ENCODE results near the gene FBXL17. TPM values are rescaled to one million over a fixed set of nuclear protein-coding genes. Genes with fewer than 3 reads are reported as not detected.

Gene FBXL17
- total and polyA plus RNA-seq, 2 of the 13 experiments (the other 11 are each of a cell fraction or from before 2014, with no cell fraction given), result 3.0 to 7.9 TPM

GRCh38 chr5:107863125-107863524 is 518.8 kb downstream of the FBXL17 start:
- Histone ChIP-seq H3K4me1 (ENCODE audit: insufficient read depth, low read length) (no peaks in the 10 kb centered on the region), H3K9me3 (ENCODE audit: low read length) (no peaks in the 10 kb centered on the region), H3K27ac (ENCODE audit: extremely low read length, insufficient read depth, low read length) (no peak overlapping the region), H3K27me3 (ENCODE audit: control insufficient read depth in 1 of 2, insufficient read depth in 2 of 2, low read length in 2 of 2) (no peaks in the 10 kb centered on the region), H3K4me3 (replicated peaks in 1 of 3; ENCODE audit: insufficient read depth in 1 of 3, low read depth in 2 of 3, low read length in 3 of 3) (no peak overlapping the region), H3K36me3 (replicated peaks in 1 of 2; ENCODE audit: control insufficient read depth in 1 of 2, insufficient read depth in 2 of 2, low read length in 2 of 2) (no peaks in the 10 kb centered on the region), H2AFZ (ENCODE audit: low read length) (no peak overlapping the region), H4K20me1 (ENCODE audit: insufficient read depth, low read length) (no peaks in the 10 kb centered on the region), H3K4me2 (ENCODE audit: low read depth, low read length) (no peak overlapping the region), H3K9ac (ENCODE audit: insufficient read depth, low read depth, low read length) (no peak overlapping the region), H3K79me2 (ENCODE audit: insufficient read depth, low read length) (no peaks in the 10 kb centered on the region)
- ATAC-seq (no peak), DNase-seq (ENCODE audit: low spot score) (no peak), FAIRE-seq (no peak)
- TF ChIP-seq ARNT2 (CRISPR knock-in tag; IDR thresholded peaks at IDR 0.05; ENCODE audit: low read depth) (no peak), RBM22 (optimal IDR thresholded peaks at IDR 0.05; ENCODE audit: low read length) (no peak), MAFK (conservative IDR thresholded peaks at IDR 0.05 in 1 of 2, IDR thresholded peaks at IDR 0.05 in 1 of 2; ENCODE audit: low read length in 2 of 2) (no peak), SKIL (CRISPR knock-in tag; IDR thresholded peaks at IDR 0.05; ENCODE audit: borderline replicate concordance) (no peak), ZFP36 (IDR thresholded peaks at IDR 0.05; ENCODE audit: borderline replicate concordance, low read depth, low read length, partially characterized antibody) (no peak), IKZF5 (CRISPR knock-in tag; IDR thresholded peaks at IDR 0.05) (no peak), EP300 (IDR thresholded peaks at IDR 0.05; ENCODE audit: low read depth in 2 of 2, low read length in 2 of 2) (no peak), EP300 (CRISPR knock-in tag; IDR thresholded peaks at IDR 0.05; ENCODE audit: borderline replicate concordance) (no peak), ZNF800 (CRISPR knock-in tag; IDR thresholded peaks at IDR 0.05) (no peak), HDAC2 (CRISPR knock-in tag; IDR thresholded peaks at IDR 0.05) (no peak)
- intact Hi-C loops (cut with micrococcal nuclease; ENCODE audit: unreplicated experiment), result no loop called here
- BruUV-seq (replicated peaks), result no TSS peak
- in situ Hi-C loops (cut with HindIII; ENCODE audit: extremely low pct_ligation_motif_present, low pct_unique_long_range_greater_than_20kb), result no loop called here
- WGBS (ENCODE audit: low lambda C conversion rate), result 94% methylated on average over 2 of the region's 2 CpGs
- POLR2A ChIA-PET, result no interaction called here
- CTCF ChIA-PET (ENCODE audit: low intra/inter-chr PET ratio, low total read pairs), result no interaction called here
